Progenitor cell of endocrine pancreas (in vitro differentiated cells): ENCODE data around the gene SIX2. TPM values are rescaled to one million over a fixed set of nuclear protein-coding genes. Genes with fewer than 3 reads are reported as not detected.

Source experiments
- DNase-seq: peaks from one replicate; pipeline ENCODE4 v3.0.0; 2021; ENCODE audit warnings: low spot score; ENCODE audit not compliant: unreplicated experiment
- H3K27ac Mint-ChIP-seq: 2 replicates; pipeline ENCODE4 v1.8.0; 2021; ENCODE audit warnings: mild to moderate bottlenecking, moderate library complexity, mixed read lengths
- H3K27me3 Mint-ChIP-seq: 2 replicates; pipeline ENCODE4 v1.8.0; 2021; ENCODE audit warnings: mixed read lengths
- H3K36me3 Mint-ChIP-seq: 2 replicates; pipeline ENCODE4 v1.8.0; 2022; ENCODE audit warnings: mixed read lengths; ENCODE audit not compliant: insufficient read depth
- H3K4me1 Mint-ChIP-seq: 2 replicates; pipeline ENCODE4 v1.8.0; 2021; ENCODE audit warnings: low read depth, mixed read lengths
- H3K4me3 Mint-ChIP-seq: 2 replicates; pipeline ENCODE4 v1.8.0; 2021; ENCODE audit warnings: low read depth, mild to moderate bottlenecking, moderate library complexity, mixed read lengths
- H3K9me3 Mint-ChIP-seq: 2 replicates; pipeline ENCODE4 v1.8.0; 2021; ENCODE audit warnings: low read depth, mixed read lengths
- CTCF ChIP-seq: fragments of 200-600 bp; sonication (generic); IDR thresholded peaks from one replicate; pipeline ENCODE4 v1.5.0; 2021; ENCODE audit warnings: antibody characterized with exemption, mild to moderate bottlenecking; ENCODE audit not compliant: unreplicated experiment
- total RNA-seq: library from RNA; stranded (reverse); gene quantifications from 2 replicates; pipeline ENCODE4 v1.2.1, GENCODE V29; 2021

Gene SIX2
- total RNA-seq, 1 donor from 2014 or later, result 4.0 TPM

- H3K9me3 Mint-ChIP-seq, result no peaks in the 10 kb centered on the region
- H3K4me3 Mint-ChIP-seq, result no peak overlapping the region
- no peaks in the 10 kb centered on the region for H3K36me3 Mint-ChIP-seq
- TF ChIP-seq CTCF, result no peak
- no peak for DNase-seq
- H3K27me3 Mint-ChIP-seq, result peaks cover 31% of the 10 kb centered on the region
- no peak overlapping the region for H3K27ac Mint-ChIP-seq
- H3K4me1 Mint-ChIP-seq, result peaks cover 2% of the 10 kb centered on the region
These were observed 14.8 kb upstream of the SIX2 start for GRCh38 chr2:45024097-45024496.

GRCh38 chr2:45020439-45020838 is 11.2 kb upstream of the SIX2 start:
- Mint-ChIP-seq H3K27ac (no peak overlapping the region), H3K4me1 (peaks cover 2% of the 10 kb centered on the region), H3K36me3 (no peaks in the 10 kb centered on the region), H3K9me3 (no peaks in the 10 kb centered on the region), H3K4me3 (no peak overlapping the region), H3K27me3 (peaks cover 49% of the 10 kb centered on the region)
- no peak for TF ChIP-seq CTCF
- no peak for DNase-seq

- Mint-ChIP-seq H3K4me3 (no peak overlapping the region), H3K27me3 (peaks cover 60% of the 10 kb centered on the region), H3K27ac (no peak overlapping the region), H3K9me3 (no peaks in the 10 kb centered on the region), H3K4me1 (peaks cover 3% of the 10 kb centered on the region), H3K36me3 (no peaks in the 10 kb centered on the region)
- no peak for TF ChIP-seq CTCF
- no peak for DNase-seq
These were observed 8.8 kb upstream of the SIX2 start for GRCh38 chr2:45018023-45018422.

- TF ChIP-seq CTCF, result no peak
- no peak for DNase-seq
- no peaks in the 10 kb centered on the region for H3K9me3 Mint-ChIP-seq
- H3K27me3 Mint-ChIP-seq, result peaks cover 82% of the 10 kb centered on the region
- H3K36me3 Mint-ChIP-seq, result no peaks in the 10 kb centered on the region
- peak overlapping the region; percentile 61 for H3K4me3 Mint-ChIP-seq
- H3K27ac Mint-ChIP-seq, result peak overlapping the region; percentile 76
- peaks cover 1% of the 10 kb centered on the region for H3K4me1 Mint-ChIP-seq
These were observed 5.6 kb upstream of the SIX2 start for GRCh38 chr2:45014831-45015230.

GRCh38 chr2:45014016-45014702 is 4.9 kb upstream of the SIX2 start:
- Mint-ChIP-seq H3K4me1 (peaks cover 3% of the 10 kb centered on the region), H3K4me3 (peak overlapping the region; percentile 61), H3K27ac (peak overlapping the region; percentile 76), H3K36me3 (no peaks in the 10 kb centered on the region), H3K9me3 (no peaks in the 10 kb centered on the region), H3K27me3 (peaks cover 83% of the 10 kb centered on the region)
- DNase-seq, result peak; percentile 68
- peak; percentile 90 for TF ChIP-seq CTCF
